Transverse colon (tissue), 4 donors: Measurements from ENCODE around the gene EMP2.

Experiments
- EP300 ChIP-seq: sonication (generic); formaldehyde crosslinking; IDR thresholded peaks from one replicate; pipeline ENCODE4 v1.6.1; 2017; ENCODE audit warnings: antibody characterized with exemption, low read depth
- POLR2A ChIP-seq: fragments of 450-650 bp; IDR thresholded peaks from one replicate; pipeline ENCODE4 v1.6.1; 2016; ENCODE audit warnings: antibody characterized with exemption, mild to moderate bottlenecking, moderate library complexity
- POLR2AphosphoS5 ChIP-seq, 3 donors: sonication (generic); formaldehyde crosslinking; IDR thresholded peaks; one replicate each; pipeline ENCODE4 v1.6.1; 2016; ENCODE audit warnings: antibody characterized with exemption in 3 of 3
- TF ChIP-seq, protein P1 (sequence below), 5 experiments: fragments of 200-600 bp in 3 of 5; fragments of 450-650 bp in 2 of 5; sonication (generic) in 3 of 5; IDR thresholded peaks; 1 replicate in 2 of 5; 2 replicates in 3 of 5; pipeline ENCODE4 v1.5.1; 2016 to 2017; ENCODE audit warnings: antibody characterized with exemption in 5 of 5, inconsistent platforms in 3 of 5, mild to moderate bottlenecking in 2 of 5, moderate library complexity in 1 of 5

DNA sequence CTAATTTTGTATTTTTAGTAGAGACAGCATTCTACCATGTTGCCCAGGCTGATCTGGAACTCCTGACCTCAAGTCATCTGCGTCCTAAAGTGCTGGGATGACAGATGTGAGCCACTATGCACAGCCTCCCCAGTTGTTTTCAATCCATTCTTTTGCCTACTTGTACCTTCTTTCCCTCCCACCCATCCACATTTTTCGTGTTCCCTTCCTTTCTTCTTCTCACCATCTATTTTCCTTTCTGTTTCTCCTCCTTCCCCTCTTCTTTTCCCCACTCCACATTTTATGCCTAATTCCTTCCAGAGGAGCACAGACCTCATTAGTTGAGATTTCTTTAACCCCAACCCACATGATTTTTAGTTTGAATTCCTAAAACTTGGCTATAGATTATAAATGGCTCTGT is 100.2 kb downstream of the EMP2 start:
- TF ChIP-seq POLR2A (no peak), POLR2AphosphoS5 (IDR thresholded peaks at IDR 0.05) (no peak), EP300 (no peak)
- TF ChIP-seq, protein P1, sequence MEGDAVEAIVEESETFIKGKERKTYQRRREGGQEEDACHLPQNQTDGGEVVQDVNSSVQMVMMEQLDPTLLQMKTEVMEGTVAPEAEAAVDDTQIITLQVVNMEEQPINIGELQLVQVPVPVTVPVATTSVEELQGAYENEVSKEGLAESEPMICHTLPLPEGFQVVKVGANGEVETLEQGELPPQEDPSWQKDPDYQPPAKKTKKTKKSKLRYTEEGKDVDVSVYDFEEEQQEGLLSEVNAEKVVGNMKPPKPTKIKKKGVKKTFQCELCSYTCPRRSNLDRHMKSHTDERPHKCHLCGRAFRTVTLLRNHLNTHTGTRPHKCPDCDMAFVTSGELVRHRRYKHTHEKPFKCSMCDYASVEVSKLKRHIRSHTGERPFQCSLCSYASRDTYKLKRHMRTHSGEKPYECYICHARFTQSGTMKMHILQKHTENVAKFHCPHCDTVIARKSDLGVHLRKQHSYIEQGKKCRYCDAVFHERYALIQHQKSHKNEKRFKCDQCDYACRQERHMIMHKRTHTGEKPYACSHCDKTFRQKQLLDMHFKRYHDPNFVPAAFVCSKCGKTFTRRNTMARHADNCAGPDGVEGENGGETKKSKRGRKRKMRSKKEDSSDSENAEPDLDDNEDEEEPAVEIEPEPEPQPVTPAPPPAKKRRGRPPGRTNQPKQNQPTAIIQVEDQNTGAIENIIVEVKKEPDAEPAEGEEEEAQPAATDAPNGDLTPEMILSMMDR (IDR thresholded peaks at IDR 0.05): no peak
